Measurements from ENCODE around the gene WDR45. TPM values are rescaled to one million over a fixed set of nuclear protein-coding genes. Genes with fewer than 3 reads are reported as not detected.

The WDR45 gene
- total RNA-seq, 4 donors from 2014 or later: 84.5 to 138 (median 115) TPM

GRCh38 chrX:49111791-49112190 lies 32.1 kb upstream of the WDR45 start:
- TF ChIP-seq CTCF (IDR thresholded peaks at IDR 0.05; ENCODE audit: low read depth): no peak

GRCh38 chrX:49110417-49110816 lies 30.7 kb upstream of the WDR45 start:
- TF ChIP-seq CTCF (IDR thresholded peaks at IDR 0.05; ENCODE audit: low read depth): no peak

- no peak for TF ChIP-seq CTCF (IDR thresholded peaks at IDR 0.05; ENCODE audit: low read depth)
Observed at GRCh38 chrX:49108641-49109040, 29.0 kb upstream of the WDR45 start.

- no peak for TF ChIP-seq CTCF (IDR thresholded peaks at IDR 0.05; ENCODE audit: low read depth)
Observed at GRCh38 chrX:49106930-49107329, 27.2 kb upstream of the WDR45 start.

- no peak for TF ChIP-seq CTCF (IDR thresholded peaks at IDR 0.05; ENCODE audit: low read depth)
Observed at GRCh38 chrX:49106296-49106695, 26.6 kb upstream of the WDR45 start.

- TF ChIP-seq CTCF (IDR thresholded peaks at IDR 0.05; ENCODE audit: low read depth): no peak
Observed at GRCh38 chrX:49103637-49104036, 23.9 kb upstream of the WDR45 start.

GRCh38 chrX:49102190-49102589 lies 22.5 kb upstream of the WDR45 start:
- TF ChIP-seq CTCF (IDR thresholded peaks at IDR 0.05; ENCODE audit: low read depth): no peak

- TF ChIP-seq CTCF (IDR thresholded peaks at IDR 0.05; ENCODE audit: low read depth): no peak
Observed at GRCh38 chrX:49101629-49101984, 21.9 kb upstream of the WDR45 start.
